GM20431 (cell line): ENCODE measurements around the gene TCIRG1.

Experiments
- in situ Hi-C: fragments of 300-500 bp; cut with MseI, MboI; formaldehyde crosslinking; loops from one replicate; pipeline ENCODE4 v1.15.0; 2020; ENCODE audit warnings: low sequenced_read_pairs; ENCODE audit not compliant: unreplicated experiment

The TCIRG1 gene

GRCh38 chr11:68016161-68016903 is 22.5 kb upstream of the TCIRG1 start:
- in situ Hi-C loops, result no loop called here

GRCh38 chr11:68016904-68017817 is 21.7 kb upstream of the TCIRG1 start:
- in situ Hi-C loops, result no loop called here

GRCh38 chr11:68017980-68018729 is 20.7 kb upstream of the TCIRG1 start:
- in situ Hi-C loops, result no loop called here

GRCh38 chr11:68018730-68019190 is 20.1 kb upstream of the TCIRG1 start:
- in situ Hi-C loops, result no loop called here

GRCh38 chr11:68019486-68019885 is 19.3 kb upstream of the TCIRG1 start:
- in situ Hi-C loops, result no loop called here

GRCh38 chr11:68020575-68020974 is 18.2 kb upstream of the TCIRG1 start:
- in situ Hi-C loops, result no loop called here

- in situ Hi-C loops, result no loop called here
These were observed 17.5 kb upstream of the TCIRG1 start for GRCh38 chr11:68021167-68021787.

GRCh38 chr11:68022531-68022930 is 16.3 kb upstream of the TCIRG1 start:
- in situ Hi-C loops, result no loop called here

- in situ Hi-C loops, result no loop called here
These were observed 14.3 kb upstream of the TCIRG1 start for GRCh38 chr11:68024508-68024907.

GRCh38 chr11:68025047-68025446 is 13.8 kb upstream of the TCIRG1 start:
- in situ Hi-C loops, result no loop called here

GRCh38 chr11:68026391-68027105 is 12.3 kb upstream of the TCIRG1 start:
- in situ Hi-C loops, result no loop called here

GRCh38 chr11:68027667-68028066 is 11.2 kb upstream of the TCIRG1 start:
- in situ Hi-C loops, result no loop called here

GRCh38 chr11:68028802-68029545 is 9.9 kb upstream of the TCIRG1 start:
- in situ Hi-C loops, result no loop called here

- in situ Hi-C loops, result no loop called here
These were observed 8.3 kb upstream of the TCIRG1 start, which contains the start of gene NDUFS8 for GRCh38 chr11:68030318-68031143. Gene NDUFS8, plus strand, starts transcription at chr11:68030681. Its CDS starts 1,471 bp downstream, at chr11:68032152.

- in situ Hi-C loops, result no loop called here
These were observed 7.7 kb upstream of the TCIRG1 start for GRCh38 chr11:68031144-68031464.

- in situ Hi-C loops, result no loop called here
These were observed 6.8 kb upstream of the TCIRG1 start for GRCh38 chr11:68032003-68032402.

GRCh38 chr11:68032997-68033707 is 5.7 kb upstream of the TCIRG1 start:
- in situ Hi-C loops, result no loop called here
